HG03108 (cell line): ENCODE data around the gene XYLT1.

Experiments used
- ATAC-seq: cut with Tn5 transposase; IDR thresholded peaks from one replicate; pipeline ENCODE4 v1.9.1; 2021; ENCODE audit warnings: moderate library complexity; ENCODE audit not compliant: unreplicated experiment

XYLT1 gene

GRCh38 chr16:17269439-17269838 is 201.3 kb downstream of the XYLT1 start:
- ATAC-seq, result no peak

GRCh38 chr16:17266608-17267313 is 204.0 kb downstream of the XYLT1 start:
- no peak for ATAC-seq

GRCh38 chr16:17265154-17265553 is 205.6 kb downstream of the XYLT1 start:
- ATAC-seq, result no peak

GRCh38 chr16:17261197-17261858 is 209.4 kb downstream of the XYLT1 start:
- no peak for ATAC-seq

- ATAC-seq, result no peak
Measured at GRCh38 chr16:17260276-17260849, 210.4 kb downstream of the XYLT1 start.

GRCh38 chr16:17259751-17260270 is 210.9 kb downstream of the XYLT1 start:
- no peak for ATAC-seq

GRCh38 chr16:17258848-17259713 is 211.7 kb downstream of the XYLT1 start:
- ATAC-seq, result no peak

- no peak for ATAC-seq
Measured at GRCh38 chr16:17258077-17258599, 212.6 kb downstream of the XYLT1 start.

- ATAC-seq, result no peak
Measured at GRCh38 chr16:17257426-17258023, 213.2 kb downstream of the XYLT1 start.

GRCh38 chr16:17252701-17253100 is 218.1 kb downstream of the XYLT1 start:
- no peak for ATAC-seq

GRCh38 chr16:17252064-17252463 is 218.7 kb downstream of the XYLT1 start:
- no peak for ATAC-seq

GRCh38 chr16:17251496-17251895 is 219.3 kb downstream of the XYLT1 start:
- ATAC-seq, result no peak

- no peak for ATAC-seq
Measured at GRCh38 chr16:17246974-17247732, 223.6 kb downstream of the XYLT1 start.

GRCh38 chr16:17246268-17246885 is 224.4 kb downstream of the XYLT1 start:
- ATAC-seq, result no peak

GRCh38 chr16:17245776-17246175 is 225.0 kb downstream of the XYLT1 start:
- no peak for ATAC-seq

- ATAC-seq, result no peak
Measured at GRCh38 chr16:17244872-17245551, 225.7 kb downstream of the XYLT1 start.

GRCh38 chr16:17241264-17241835 is 229.4 kb downstream of the XYLT1 start:
- ATAC-seq, result no peak

GRCh38 chr16:17238285-17239028 is 232.3 kb downstream of the XYLT1 start:
- ATAC-seq, result no peak
